HuH-7 (cell line): ENCODE results near the gene TMSB10.
"Not testable (repeated sequence)": the region's sequence is repeated elsewhere in the genome, so short reads cannot be mapped to it uniquely, and the experiment has no call there.

ENCODE experiments used
- DNase-seq: peaks from one replicate; pipeline ENCODE4 v3.0.0; 2011; ENCODE audit warnings: low spot score

Gene TMSB10

DNA sequence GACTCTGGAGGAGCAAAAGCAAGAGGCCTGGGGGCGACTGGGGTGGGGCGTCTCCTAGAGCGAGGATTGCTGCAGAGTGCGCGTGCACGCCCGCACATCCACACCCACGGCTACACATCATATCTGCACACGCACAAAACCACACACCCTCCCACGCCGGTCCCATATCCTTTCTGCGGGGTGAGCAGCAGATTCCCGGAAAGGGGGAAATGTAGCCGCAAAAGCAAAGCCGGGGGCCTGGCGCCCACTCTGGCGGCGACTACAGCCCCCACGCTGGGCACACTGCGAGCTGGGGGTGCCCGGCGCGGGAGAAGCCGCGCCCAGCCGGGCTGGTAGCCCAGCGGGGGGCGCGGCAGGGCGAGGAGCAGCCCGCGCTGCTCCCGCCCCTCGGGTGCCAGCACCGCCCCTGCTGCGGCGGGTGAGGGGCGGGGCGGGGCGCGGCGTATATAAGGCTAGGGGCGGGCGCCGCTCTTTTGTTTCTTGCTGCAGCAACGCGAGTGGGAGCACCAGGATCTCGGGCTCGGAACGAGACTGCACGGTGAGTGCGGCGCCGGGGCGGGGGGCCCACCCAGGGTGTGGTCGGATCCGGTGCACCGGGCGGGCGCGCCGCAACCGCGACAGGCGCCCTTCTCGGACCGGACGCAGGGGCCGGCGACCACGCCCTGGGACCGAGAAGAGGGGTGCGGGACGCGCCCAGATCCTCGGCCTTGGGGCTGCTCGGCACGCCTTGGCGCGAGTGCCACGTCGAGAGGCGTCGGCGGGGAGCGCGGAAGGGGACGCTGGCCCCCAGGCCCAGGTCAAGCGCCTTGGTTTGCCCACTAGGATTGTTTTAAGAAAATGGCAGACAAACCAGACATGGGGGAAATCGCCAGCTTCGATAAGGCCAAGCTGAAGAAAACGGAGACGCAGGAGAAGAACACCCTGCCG lies at the start of gene TMSB10:
Gene TMSB10 (plus strand): TSS at position 476 of the 927 bp plus-strand sequence.
- peak; percentile 88 for DNase-seq

DNA sequence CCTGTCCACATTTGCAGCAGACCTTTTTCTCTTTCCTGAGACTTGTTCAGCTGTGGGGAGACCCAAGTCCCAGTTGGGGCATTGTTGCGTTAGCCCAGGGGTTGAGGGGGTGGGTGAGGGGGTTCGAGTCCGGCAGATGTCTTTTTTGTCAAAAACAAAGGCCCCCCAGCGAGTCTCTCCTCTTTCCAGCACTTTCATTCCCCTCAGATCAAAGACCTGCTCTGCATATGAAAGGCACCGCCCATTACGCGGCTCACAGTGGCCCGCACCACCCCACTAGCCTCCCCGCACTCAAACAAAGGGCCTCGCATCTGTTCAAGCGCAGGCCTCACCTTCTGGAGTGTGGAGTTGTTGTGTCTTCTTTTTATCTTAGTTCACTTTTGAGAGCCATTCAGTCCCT lies 49.7 kb upstream of the TMSB10 start:
- no peak for DNase-seq

- no peak for DNase-seq
Measured at GRCh38 chr2:84856787-84857186, 48.7 kb upstream of the TMSB10 start.

DNA sequence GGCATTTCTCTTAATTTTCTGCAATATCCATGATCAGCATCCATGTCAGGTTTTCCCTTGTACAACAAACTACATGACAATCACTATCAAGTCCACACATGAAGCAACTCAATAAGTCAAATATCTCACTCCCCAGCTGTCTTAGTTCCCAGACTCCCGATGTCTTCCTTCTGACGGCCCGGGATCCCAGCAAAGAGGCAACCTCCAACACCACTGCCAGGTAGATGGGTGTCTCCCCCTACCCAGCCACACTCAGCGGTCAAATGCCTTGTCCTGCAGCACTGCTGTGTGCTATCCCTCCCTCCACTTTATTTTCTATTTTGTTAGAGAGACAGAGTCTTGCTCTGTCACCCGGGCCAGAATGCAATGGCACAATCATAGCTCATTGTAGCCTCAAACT lies 47.9 kb upstream of the TMSB10 start:
- DNase-seq: no peak

DNA sequence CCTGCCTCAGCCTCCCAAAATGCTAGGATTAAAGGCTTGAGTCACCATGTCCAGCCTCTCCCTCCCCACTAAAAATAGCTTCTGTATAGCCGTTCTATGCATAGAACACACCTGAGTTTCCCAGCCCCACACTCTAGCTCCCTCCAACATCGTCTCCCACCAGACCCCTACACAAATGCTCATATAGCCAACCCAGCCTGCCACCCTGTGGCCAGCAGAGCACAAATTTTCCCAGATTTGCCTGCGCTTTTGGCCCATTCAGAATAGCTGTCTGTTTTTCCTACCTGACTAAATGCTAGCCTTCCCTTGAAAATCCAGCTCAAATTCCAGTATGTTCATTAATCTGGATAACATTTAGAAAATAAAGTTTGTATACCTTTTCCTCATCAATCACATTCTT lies 47.3 kb upstream of the TMSB10 start:
- DNase-seq: no peak

GRCh38 chr2:84858937-84859336 lies 46.5 kb upstream of the TMSB10 start:
- no peak for DNase-seq

- no peak for DNase-seq
Measured at GRCh38 chr2:84861539-84861938, 43.9 kb upstream of the TMSB10 start.

- no peak for DNase-seq
Measured at GRCh38 chr2:84862006-84862405, 43.5 kb upstream of the TMSB10 start.

GRCh38 chr2:84865181-84865783 lies 40.2 kb upstream of the TMSB10 start:
- no peak for DNase-seq

DNA sequence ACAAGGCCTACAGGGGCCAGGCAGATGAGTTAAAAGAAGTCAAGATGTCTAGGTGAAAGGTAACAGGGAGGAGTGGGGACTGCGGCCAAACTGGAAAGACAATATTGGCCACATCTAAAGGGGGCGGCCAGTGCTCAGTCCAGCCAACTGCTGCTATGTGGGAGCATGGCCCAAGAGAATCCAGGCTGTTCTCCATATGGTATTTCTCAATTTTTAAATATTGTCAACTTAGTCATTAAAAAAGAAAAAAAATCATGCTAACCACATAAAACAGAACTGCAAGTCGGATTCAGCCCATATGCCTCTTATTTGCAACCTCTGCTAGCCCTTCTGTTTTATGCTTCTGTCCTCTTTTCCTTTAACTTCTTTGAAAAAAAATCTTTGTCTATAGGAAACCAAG lies 39.3 kb upstream of the TMSB10 start:
- DNase-seq: no peak

DNA sequence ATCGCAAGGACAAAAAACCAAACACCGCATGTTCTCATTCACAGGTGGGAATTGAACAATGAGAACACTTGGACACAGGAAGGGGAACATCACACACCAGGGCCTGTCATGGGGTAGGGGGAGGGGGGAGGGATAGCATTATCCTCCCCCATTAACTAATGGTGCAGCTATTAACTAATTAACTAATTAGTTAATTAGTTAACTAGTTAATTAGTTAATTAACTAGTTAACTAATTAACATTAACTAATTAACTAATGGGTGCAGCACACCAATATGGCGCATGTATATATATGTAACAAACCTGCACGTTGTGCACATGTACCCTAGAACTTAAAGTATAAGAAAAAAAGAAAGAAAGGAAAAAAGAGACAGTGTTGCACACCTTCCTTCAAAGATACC lies 37.1 kb upstream of the TMSB10 start:
- DNase-seq: not testable (repeated sequence)

GRCh38 chr2:84870306-84870705 lies 35.1 kb upstream of the TMSB10 start:
- no peak for DNase-seq

GRCh38 chr2:84872691-84873090 lies 32.8 kb upstream of the TMSB10 start:
- DNase-seq: not testable (repeated sequence)

GRCh38 chr2:84873350-84873749 lies 32.1 kb upstream of the TMSB10 start:
- DNase-seq: no peak

DNA sequence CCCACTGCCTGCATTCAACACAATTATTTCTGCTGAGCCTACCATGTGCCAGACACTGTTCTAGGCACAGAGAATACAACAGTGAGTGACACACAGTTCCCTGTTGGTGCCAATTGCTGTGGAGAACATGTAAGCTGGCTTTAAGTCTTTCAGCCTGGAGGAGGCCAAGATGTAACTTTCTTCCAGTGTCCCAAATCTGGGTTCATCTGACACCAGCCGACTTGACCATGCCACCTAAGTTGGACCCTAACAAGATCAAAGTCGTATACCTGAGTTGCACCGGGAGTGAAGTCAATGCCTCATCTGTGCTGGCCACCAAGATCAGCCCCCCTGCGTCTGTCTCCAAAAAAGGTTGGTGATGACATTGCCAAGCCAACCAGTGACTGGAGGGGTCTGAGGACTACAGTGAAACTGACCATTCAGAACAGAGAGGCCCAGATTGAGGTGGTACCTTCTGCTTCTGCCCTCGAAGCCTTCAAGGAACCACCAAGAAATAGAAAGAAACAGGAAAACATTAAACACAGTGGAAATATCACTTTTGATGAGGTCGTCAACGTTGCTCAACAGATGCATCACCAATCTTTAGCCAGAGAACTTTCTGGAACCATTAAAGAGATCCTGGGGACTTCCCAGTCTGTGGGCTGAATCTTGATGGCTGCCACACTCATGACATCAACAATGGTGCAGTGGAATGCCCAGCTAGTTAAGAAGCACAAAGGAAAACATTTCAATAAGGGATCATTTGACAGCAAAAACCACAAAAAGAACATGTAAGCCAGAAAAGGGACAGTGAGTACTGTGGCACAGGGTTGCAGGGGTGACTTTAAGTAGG lies 30.9 kb upstream of the TMSB10 start:
- no peak for DNase-seq

- DNase-seq: no peak
Measured at GRCh38 chr2:84875213-84875560, 30.3 kb upstream of the TMSB10 start.

DNA sequence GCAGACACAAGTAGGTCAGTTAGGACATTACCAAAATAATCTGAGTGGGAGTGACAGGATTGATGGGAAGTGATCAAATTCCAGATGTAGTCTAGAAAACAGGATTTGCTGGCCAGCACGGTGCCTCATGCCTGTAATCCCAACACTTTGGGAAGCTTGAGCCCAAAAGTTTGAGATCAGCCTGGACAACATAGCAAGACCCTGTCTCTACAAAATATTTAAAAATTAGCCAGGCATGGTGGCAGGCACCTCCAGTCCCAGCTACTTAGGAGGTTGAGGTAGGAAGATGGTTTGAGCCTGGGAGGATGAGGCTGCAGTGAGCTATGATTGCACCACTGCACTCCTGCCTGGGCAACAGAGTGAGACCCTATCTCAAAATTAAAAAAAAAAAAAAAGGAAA lies 29.8 kb upstream of the TMSB10 start:
- not testable (repeated sequence) for DNase-seq

- DNase-seq: no peak
Measured at GRCh38 chr2:84876369-84876768, 29.1 kb upstream of the TMSB10 start.

GRCh38 chr2:84878459-84878858 lies 27.0 kb upstream of the TMSB10 start:
- peak; percentile 63 for DNase-seq

- no peak for DNase-seq
Measured at GRCh38 chr2:84878896-84879583, 26.4 kb upstream of the TMSB10 start.

- no peak for DNase-seq
Measured at GRCh38 chr2:84879584-84880394, 25.7 kb upstream of the TMSB10 start.

DNA sequence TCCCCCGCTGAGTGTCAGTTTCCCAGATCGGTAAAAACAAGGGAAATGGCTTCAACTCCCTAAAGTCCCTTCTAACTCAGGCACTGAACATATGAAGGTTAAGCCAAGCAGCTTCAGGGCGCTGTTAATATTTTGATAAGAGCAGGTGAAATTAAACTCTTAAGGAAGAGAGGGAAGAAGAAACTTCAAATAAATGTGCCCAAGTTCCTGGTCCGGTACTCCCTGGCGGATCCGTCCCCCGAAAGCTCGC lies 25.1 kb upstream of the TMSB10 start:
- DNase-seq: no peak
